Measurements from ENCODE around the gene UPF3A. TPM values are rescaled to one million over a fixed set of nuclear protein-coding genes. Genes with fewer than 3 reads are reported as not detected.

The UPF3A gene
- total RNA-seq, 3 donors from 2014 or later (not counting 1 experiment from before 2014, with no cell fraction given), result 37.8 to 66.5 (median 44.7) TPM

GRCh38 chr13:114285166-114285808 lies 3.9 kb downstream of the UPF3A start:
- H3K27ac Mint-ChIP-seq, result peak overlapping the region in 1 of 2 donors; percentile 31

GRCh38 chr13:114286808-114287207 lies 5.4 kb downstream of the UPF3A start:
- no peak overlapping the region for H3K27ac Mint-ChIP-seq
- H3K9me3 ChIP-seq (ENCODE audit: control insufficient read depth, insufficient read depth, low read length), result no peaks in the 10 kb centered on the region
- no peak overlapping the region for H3K4me3 ChIP-seq (ENCODE audit: low read length)
- H3K27me3 ChIP-seq (ENCODE audit: control insufficient read depth, insufficient read depth, low read length), result no peaks in the 10 kb centered on the region
- ATAC-seq (no peak), DNase-seq (no peak)
- peaks cover 8% of the 10 kb centered on the region for H3K4me1 ChIP-seq (ENCODE audit: control insufficient read depth, insufficient read depth, low read length)
- no peak overlapping the region for H3K4me3 Mint-ChIP-seq
- intact Hi-C loops (cut with micrococcal nuclease), result no loop called here
- H3K9me3 Mint-ChIP-seq, result no peaks in the 10 kb centered on the region
- no peak overlapping the region for H3K27ac ChIP-seq (ENCODE audit: low read length)
- H3K27me3 Mint-ChIP-seq (ENCODE audit: low read depth in 2 of 2), result no peaks in the 10 kb centered on the region
- no peak for TF ChIP-seq CTCF (IDR thresholded peaks at IDR 0.05)
- H3K36me3 Mint-ChIP-seq, result peaks cover 10% of the 10 kb centered on the region
- H3K4me1 Mint-ChIP-seq, result peaks cover 25 to 31% of the 10 kb centered on the region in 2 donors
- 98% methylated on average over 8 of the region's 8 CpGs for WGBS (ENCODE audit: insufficient coverage)
- H3K36me3 ChIP-seq (ENCODE audit: control insufficient read depth, insufficient read depth, low read length), result peaks cover 47% of the 10 kb centered on the region

More at GRCh38 chr13:114285166-114285808, 3.9 kb downstream of the UPF3A start:
- WGBS (ENCODE audit: insufficient coverage), result 100% methylated on average over 3 of the region's 4 CpGs
- H3K9me3 ChIP-seq (ENCODE audit: control insufficient read depth, insufficient read depth, low read length), result no peaks in the 10 kb centered on the region
- H3K27me3 ChIP-seq (ENCODE audit: control insufficient read depth, insufficient read depth, low read length), result no peaks in the 10 kb centered on the region
- no peak overlapping the region for H3K27ac ChIP-seq (ENCODE audit: low read length)
- intact Hi-C loops (cut with micrococcal nuclease), result no loop called here
- H3K4me1 Mint-ChIP-seq, result peaks cover 32 to 39% of the 10 kb centered on the region in 2 donors
- no peak overlapping the region for H3K4me3 Mint-ChIP-seq
- H3K27me3 Mint-ChIP-seq (ENCODE audit: low read depth in 2 of 2), result no peaks in the 10 kb centered on the region
- peaks cover 43% of the 10 kb centered on the region for H3K36me3 ChIP-seq (ENCODE audit: control insufficient read depth, insufficient read depth, low read length)
- H3K4me3 ChIP-seq (ENCODE audit: low read length), result no peak overlapping the region
- peaks cover 17% of the 10 kb centered on the region for H3K4me1 ChIP-seq (ENCODE audit: control insufficient read depth, insufficient read depth, low read length)
- DNase-seq, result no peak
- peaks cover 10% of the 10 kb centered on the region for H3K36me3 Mint-ChIP-seq
- ATAC-seq, result no peak
- H3K9me3 Mint-ChIP-seq, result no peaks in the 10 kb centered on the region
- no peak for TF ChIP-seq CTCF (IDR thresholded peaks at IDR 0.05)

- H3K27me3 Mint-ChIP-seq (ENCODE audit: low read depth in 2 of 2), result no peaks in the 10 kb centered on the region
- WGBS (ENCODE audit: insufficient coverage), result 91% methylated on average over 8 of the region's 8 CpGs
- TF ChIP-seq CTCF (IDR thresholded peaks at IDR 0.05), result no peak
- Histone ChIP-seq H3K9me3 (ENCODE audit: control insufficient read depth, insufficient read depth, low read length) (no peaks in the 10 kb centered on the region), H3K27ac (ENCODE audit: low read length) (no peak overlapping the region), H3K27me3 (ENCODE audit: control insufficient read depth, insufficient read depth, low read length) (no peaks in the 10 kb centered on the region), H3K36me3 (ENCODE audit: control insufficient read depth, insufficient read depth, low read length) (peaks cover 56% of the 10 kb centered on the region), H3K4me1 (ENCODE audit: control insufficient read depth, insufficient read depth, low read length) (peaks cover under 1% of the 10 kb centered on the region), H3K4me3 (ENCODE audit: low read length) (no peak overlapping the region)
- no peak for ATAC-seq
- H3K27ac Mint-ChIP-seq, result peak overlapping the region in 1 of 2 donors; percentile 56
- intact Hi-C loops (cut with micrococcal nuclease), result no loop called here
- peaks cover 25 to 31% of the 10 kb centered on the region in 2 donors for H3K4me1 Mint-ChIP-seq
- no peaks in the 10 kb centered on the region for H3K9me3 Mint-ChIP-seq
- no peak for DNase-seq
- H3K4me3 Mint-ChIP-seq, result no peak overlapping the region
- H3K36me3 Mint-ChIP-seq, result peaks cover 10% of the 10 kb centered on the region
These were observed 6.8 kb downstream of the UPF3A start for GRCh38 chr13:114288157-114288591.

- Histone ChIP-seq H3K4me3 (ENCODE audit: low read length) (no peak overlapping the region), H3K4me1 (ENCODE audit: control insufficient read depth, insufficient read depth, low read length) (no peaks in the 10 kb centered on the region), H3K27me3 (ENCODE audit: control insufficient read depth, insufficient read depth, low read length) (no peaks in the 10 kb centered on the region), H3K9me3 (ENCODE audit: control insufficient read depth, insufficient read depth, low read length) (no peaks in the 10 kb centered on the region), H3K36me3 (ENCODE audit: control insufficient read depth, insufficient read depth, low read length) (peaks cover 46% of the 10 kb centered on the region), H3K27ac (ENCODE audit: low read length) (no peak overlapping the region)
- no peaks in the 10 kb centered on the region for H3K27me3 Mint-ChIP-seq (ENCODE audit: low read depth in 2 of 2)
- no peak overlapping the region for H3K27ac Mint-ChIP-seq
- peaks cover 7% of the 10 kb centered on the region in 2 donors for H3K4me1 Mint-ChIP-seq
- DNase-seq, result no peak
- intact Hi-C loops (cut with micrococcal nuclease), result no loop called here
- ATAC-seq, result no peak
- H3K9me3 Mint-ChIP-seq, result no peaks in the 10 kb centered on the region
- peaks cover 9% of the 10 kb centered on the region for H3K36me3 Mint-ChIP-seq
- TF ChIP-seq CTCF (IDR thresholded peaks at IDR 0.05), result no peak
- 98% methylated on average over 10 of the region's 10 CpGs for WGBS (ENCODE audit: insufficient coverage)
- H3K4me3 Mint-ChIP-seq, result no peak overlapping the region
These were observed 15.0 kb downstream of the UPF3A start for GRCh38 chr13:114296448-114296847.
